GM12878 (cell line): ENCODE measurements around the gene DCAF5.
"Not testable (repeated sequence)": the region's sequence is repeated elsewhere in the genome, so short reads cannot be mapped to it uniquely, and the experiment has no call there.

ENCODE experiments used
- BACH1 ChIP-seq: fragments of 450-650 bp; IDR thresholded peaks from 2 replicates; pipeline ENCODE4 v1.6.1; 2017; ENCODE audit warnings: mild to moderate bottlenecking, borderline replicate concordance
- CEBPB ChIP-seq, 2 experiments: fragments of 150-350 bp in 1 of 2; IDR thresholded peaks; 2 replicates each; pipeline ENCODE4 v1.6.1; 2012 to 2014; ENCODE audit warnings: low read depth in 2 of 2, low read length in 2 of 2, borderline replicate concordance in 1 of 2, inconsistent platforms in 1 of 2
- CTCF ChIP-seq, 3 experiments: IDR thresholded peaks in 2 of 3; conservative IDR thresholded peaks in 1 of 3; 2 replicates each; pipeline ENCODE4 v1.5.1; 2011; ENCODE audit warnings: low read depth in 3 of 3, low read length in 3 of 3, mild to moderate bottlenecking in 3 of 3, control low read depth in 2 of 3, moderate library complexity in 2 of 3, inconsistent platforms in 1 of 3, mixed read lengths in 1 of 3; ENCODE audit not compliant: control insufficient read depth in 2 of 3, insufficient read depth in 1 of 3; ENCODE audit errors: extremely low read depth in 1 of 3
- EP300 ChIP-seq, 2 experiments: fragments of 150-350 bp in 1 of 2; IDR thresholded peaks; 2 replicates each; pipeline ENCODE4 v1.6.1; 2011 to 2012; ENCODE audit warnings: low read depth in 2 of 2, low read length in 2 of 2, borderline replicate concordance in 1 of 2, improper control_type of control experiment in 1 of 2, inconsistent platforms in 1 of 2; ENCODE audit not compliant: control insufficient read depth in 1 of 2
- EZH2 ChIP-seq: IDR thresholded peaks from 2 replicates; pipeline ENCODE4 v1.6.1; 2012; ENCODE audit warnings: low read depth, mild to moderate bottlenecking, control low read depth, inconsistent platforms, low read length, borderline replicate concordance; ENCODE audit not compliant: control insufficient read depth
- GABPA ChIP-seq: IDR thresholded peaks from 2 replicates; pipeline ENCODE4 v1.6.1; 2014; ENCODE audit warnings: antibody characterized with exemption, low read depth, mild to moderate bottlenecking, inconsistent platforms
- NBN ChIP-seq: fragments of 450-650 bp; IDR thresholded peaks from 2 replicates; pipeline ENCODE4 v1.6.1; 2016
- POLR2AphosphoS5 ChIP-seq: IDR thresholded peaks from 2 replicates; pipeline ENCODE4 v1.6.1; 2011; ENCODE audit warnings: mild to moderate bottlenecking, low read length, inconsistent platforms
- RBBP5 ChIP-seq: fragments of 200-600 bp; sonication (generic); conservative IDR thresholded peaks from 2 replicates; pipeline ENCODE4 v1.6.1; 2016
- ZNF384 ChIP-seq: IDR thresholded peaks from 2 replicates; pipeline ENCODE4 v1.6.1; 2012; ENCODE audit warnings: low read depth, mild to moderate bottlenecking, low read length, improper control_type of control experiment, borderline replicate concordance
- TF ChIP-seq, protein P1 (sequence below): IDR thresholded peaks from 2 replicates; pipeline ENCODE4 v1.6.1; 2012; ENCODE audit warnings: low read depth, low read length, improper control_type of control experiment

DNA sequence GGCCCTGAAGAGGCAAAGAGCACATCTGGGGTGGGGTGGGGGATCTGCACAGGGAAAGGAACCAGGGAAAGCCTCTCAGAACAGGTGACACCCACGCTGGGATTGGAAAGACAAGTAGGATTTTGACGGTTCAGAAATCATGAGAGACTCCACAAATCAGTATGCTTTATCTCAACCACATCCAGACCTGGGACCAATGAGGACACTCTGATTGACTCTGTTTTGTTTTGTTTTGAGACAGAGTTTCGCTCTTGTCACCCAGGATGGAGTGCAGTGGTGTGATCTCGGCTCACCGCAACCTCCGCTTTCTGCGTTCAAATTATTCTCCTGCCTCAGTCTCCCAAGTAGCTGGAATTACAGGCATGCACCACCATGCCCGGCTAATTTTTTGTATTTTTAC, 130.8 kb downstream of the DCAF5 start:
- TF ChIP-seq BACH1; NBN; CEBPB (IDR thresholded peaks at IDR 0.05; ENCODE audit: borderline replicate concordance in 1 of 2, low read depth in 2 of 2, low read length in 2 of 2); GABPA; RBBP5; EZH2; ZNF384; POLR2AphosphoS5; CTCF (IDR thresholded peaks at IDR 0.05 in 2 of 3, conservative IDR thresholded peaks at IDR 0.05 in 1 of 3; ENCODE audit: control insufficient read depth in 2 of 3, extremely low read depth in 1 of 3, insufficient read depth in 1 of 3, low read depth in 3 of 3, low read length in 3 of 3); EP300 (IDR thresholded peaks at IDR 0.05; ENCODE audit: borderline replicate concordance in 1 of 2, control insufficient read depth in 1 of 2, low read depth in 2 of 2, low read length in 2 of 2): not testable (repeated sequence)
- TF ChIP-seq, protein P1, sequence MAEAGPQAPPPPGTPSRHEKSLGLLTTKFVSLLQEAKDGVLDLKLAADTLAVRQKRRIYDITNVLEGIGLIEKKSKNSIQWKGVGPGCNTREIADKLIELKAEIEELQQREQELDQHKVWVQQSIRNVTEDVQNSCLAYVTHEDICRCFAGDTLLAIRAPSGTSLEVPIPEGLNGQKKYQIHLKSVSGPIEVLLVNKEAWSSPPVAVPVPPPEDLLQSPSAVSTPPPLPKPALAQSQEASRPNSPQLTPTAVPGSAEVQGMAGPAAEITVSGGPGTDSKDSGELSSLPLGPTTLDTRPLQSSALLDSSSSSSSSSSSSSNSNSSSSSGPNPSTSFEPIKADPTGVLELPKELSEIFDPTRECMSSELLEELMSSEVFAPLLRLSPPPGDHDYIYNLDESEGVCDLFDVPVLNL = not testable (repeated sequence)
